GM21526 (cell line): ENCODE measurements around the gene HNRNPA0.
"Not testable (repeated sequence)": the region's sequence is repeated elsewhere in the genome, so short reads cannot be mapped to it uniquely, and the experiment has no call there.

ENCODE experiments used
- ATAC-seq: cut with Tn5 transposase; IDR thresholded peaks from one replicate; pipeline ENCODE4 v1.9.1; 2021; ENCODE audit warnings: moderate library complexity; ENCODE audit not compliant: unreplicated experiment, low FRiP score

HNRNPA0 gene

DNA sequence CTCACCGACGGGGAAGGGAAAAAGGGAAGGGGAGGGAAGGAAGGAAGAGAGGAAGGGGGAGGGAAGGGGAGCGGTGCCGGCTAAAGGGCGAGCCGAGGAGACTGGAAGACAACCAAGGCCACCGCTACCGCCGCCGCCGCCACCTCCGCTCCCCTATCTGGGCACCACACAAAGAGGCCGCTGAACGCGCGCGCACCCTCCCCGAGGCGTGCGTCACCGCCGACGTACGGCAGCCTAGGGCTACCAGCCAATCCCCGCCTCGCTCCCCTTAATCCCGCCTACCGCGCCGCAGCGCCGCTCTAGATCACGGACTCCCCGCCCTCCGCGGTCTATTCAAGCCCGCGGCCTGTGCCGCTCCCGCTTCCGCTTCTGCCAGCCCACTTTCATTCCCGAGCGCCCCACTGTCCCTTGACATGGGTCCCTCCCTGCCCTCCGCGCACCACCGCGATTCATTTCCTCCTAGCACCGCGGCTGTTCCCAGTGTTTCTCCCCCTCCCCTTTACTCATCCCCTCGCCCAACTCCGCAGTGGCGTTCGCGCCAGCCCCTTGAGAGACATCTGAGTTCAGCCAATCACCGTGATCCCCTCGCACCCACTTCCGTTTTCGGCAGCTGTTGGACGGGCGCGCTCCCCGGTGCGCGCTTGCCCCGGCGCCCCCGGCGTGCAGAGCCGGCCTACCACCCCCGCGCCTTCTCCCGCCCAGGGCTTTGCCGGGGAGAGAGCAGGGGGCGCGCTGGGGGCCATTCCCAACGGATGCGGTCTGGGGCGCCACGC lies at the start of gene HNRNPA0:
Gene HNRNPA0, minus strand, starts transcription at position 176 of the 773 bp plus-strand sequence. CDS start 297 bp downstream, outside the sequence.
- peak; percentile 71 for ATAC-seq

DNA sequence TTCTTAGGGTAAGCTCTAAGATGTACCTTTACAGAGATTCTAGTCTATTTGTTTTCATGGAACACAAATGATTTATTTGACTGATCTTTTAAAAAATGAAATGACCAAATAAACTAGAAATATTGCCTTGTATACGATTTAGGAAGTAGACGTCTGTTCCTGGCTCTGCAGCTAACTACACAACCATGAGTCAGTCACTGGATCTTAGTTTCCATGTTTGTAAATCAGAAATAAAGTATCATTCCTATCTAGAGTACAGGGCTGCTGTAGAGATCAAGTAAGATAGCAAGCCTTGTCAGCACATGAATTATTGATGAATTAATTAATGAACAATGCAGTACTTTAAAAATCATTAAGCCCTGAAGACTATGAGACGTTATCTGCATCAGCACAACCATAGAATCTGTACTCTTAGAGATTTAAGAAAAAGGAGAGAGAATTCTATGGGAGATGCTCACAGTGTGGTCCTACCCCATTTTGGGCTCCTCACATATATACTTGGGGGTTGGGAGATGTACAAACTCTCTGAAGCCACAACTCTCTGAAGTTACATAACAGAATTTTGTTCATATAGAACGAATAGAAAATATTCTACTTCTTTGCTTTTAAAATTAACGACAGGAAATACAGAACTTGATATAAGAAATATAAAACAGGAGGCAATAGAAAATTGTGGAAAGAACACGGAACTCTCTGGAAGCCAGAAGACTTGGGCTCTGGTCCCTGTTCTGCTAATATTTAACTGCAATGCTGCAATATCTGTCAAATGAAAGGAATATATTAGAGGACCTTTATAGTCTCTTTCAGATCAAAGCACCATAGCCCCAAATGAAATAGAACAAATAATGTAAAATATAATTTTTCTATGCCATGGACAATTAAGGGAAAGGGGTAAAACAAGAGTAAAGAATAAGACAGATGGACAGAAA lies 48.4 kb upstream of the HNRNPA0 start:
- no peak for ATAC-seq

DNA sequence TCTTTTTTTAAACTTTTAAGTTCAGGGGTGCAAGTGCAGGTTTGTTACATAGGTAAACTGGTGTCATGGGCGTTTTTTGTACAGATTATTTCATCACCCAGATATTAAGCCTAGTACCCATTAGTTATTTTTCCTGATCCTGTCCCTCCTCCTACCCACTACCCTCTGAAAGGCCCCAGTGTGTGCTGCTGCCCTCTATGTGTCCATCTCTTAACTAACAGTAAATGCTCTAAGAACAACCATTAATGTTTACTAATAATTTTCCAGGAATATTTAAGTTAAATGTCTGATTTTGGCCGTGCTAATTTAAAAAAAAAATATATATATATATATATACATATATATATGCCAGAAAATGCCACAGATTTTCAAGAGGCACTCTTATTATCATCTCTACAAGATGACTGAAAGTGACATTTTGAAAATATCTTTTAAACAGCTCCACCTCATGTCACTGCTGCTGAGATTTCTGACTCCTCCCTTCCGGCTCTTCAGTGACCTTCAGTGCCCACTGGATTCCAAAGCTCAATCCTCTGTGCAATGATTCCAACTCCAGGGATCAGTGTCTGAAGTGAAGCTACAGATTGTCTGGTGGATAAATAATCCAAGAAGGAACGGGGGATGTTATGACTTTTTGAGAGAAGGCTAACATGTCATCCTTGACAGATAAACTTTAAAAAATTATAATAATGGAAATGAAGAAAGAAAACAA lies 46.7 kb upstream of the HNRNPA0 start:
- no peak for ATAC-seq

GRCh38 chr5:137796279-137796678 lies 42.1 kb upstream of the HNRNPA0 start:
- ATAC-seq, result no peak

DNA sequence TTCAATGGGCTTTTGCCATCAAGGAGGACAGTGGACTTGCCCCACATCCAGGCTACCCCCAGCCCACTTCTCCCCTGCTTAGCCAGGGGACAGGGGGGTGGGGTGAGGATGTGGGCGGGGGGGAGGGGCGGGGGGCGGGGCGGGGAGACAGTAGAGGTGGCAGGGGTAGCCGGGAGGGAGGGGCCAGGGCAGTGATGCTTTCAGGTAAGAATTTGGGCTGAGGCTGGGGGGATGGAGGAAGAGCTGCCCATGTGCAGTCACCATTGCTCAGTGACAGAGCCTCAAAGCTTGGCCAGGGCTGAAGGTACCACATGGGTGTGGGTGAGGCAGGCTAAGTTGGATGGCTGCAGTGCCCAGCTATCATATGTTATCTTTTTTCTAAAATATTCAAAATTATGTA lies 40.7 kb upstream of the HNRNPA0 start:
- ATAC-seq, result no peak

DNA sequence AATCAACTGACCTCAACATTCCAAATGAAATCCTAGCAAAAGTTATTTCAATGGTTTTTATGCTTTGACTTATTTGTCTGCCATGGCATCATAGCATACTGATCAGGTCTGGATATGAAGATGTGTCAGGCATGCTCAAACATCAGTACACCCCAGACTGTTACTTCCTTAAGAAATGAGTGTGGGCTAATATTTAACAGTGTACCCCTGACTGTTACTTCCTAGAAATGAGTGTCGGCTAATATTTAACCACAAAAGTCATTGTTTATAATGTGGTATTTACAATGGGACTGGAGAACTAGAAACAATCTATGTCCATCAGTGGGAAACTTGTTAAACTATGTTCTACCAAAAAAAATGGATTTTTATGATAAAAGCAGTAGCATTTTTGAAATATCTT lies 38.1 kb upstream of the HNRNPA0 start:
- no peak for ATAC-seq

GRCh38 chr5:137791799-137792198 lies 37.6 kb upstream of the HNRNPA0 start:
- no peak for ATAC-seq

DNA sequence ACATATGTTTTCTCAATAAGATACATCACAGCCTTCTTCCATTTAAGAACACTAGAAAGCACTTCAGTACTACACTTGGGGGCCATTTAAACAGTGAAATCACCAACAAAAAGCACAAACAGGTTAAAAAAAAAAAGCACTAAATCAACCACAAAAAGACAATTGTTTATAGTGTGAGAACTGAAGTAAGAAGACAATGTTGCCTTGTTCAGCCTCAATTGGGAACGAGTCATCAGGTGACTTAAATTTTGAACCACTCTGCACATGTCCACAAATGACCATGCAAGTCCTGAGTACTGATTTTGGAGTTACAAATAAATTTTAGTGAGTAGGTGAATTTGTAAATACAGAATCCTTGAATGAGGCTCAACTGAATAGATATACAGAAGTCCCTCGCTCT lies 37.2 kb upstream of the HNRNPA0 start:
- ATAC-seq, result no peak

- not testable (repeated sequence) for ATAC-seq
Observed at GRCh38 chr5:137788560-137788959, 34.4 kb upstream of the HNRNPA0 start.

- no peak for ATAC-seq
Observed at GRCh38 chr5:137782984-137783536, 28.9 kb upstream of the HNRNPA0 start.

DNA sequence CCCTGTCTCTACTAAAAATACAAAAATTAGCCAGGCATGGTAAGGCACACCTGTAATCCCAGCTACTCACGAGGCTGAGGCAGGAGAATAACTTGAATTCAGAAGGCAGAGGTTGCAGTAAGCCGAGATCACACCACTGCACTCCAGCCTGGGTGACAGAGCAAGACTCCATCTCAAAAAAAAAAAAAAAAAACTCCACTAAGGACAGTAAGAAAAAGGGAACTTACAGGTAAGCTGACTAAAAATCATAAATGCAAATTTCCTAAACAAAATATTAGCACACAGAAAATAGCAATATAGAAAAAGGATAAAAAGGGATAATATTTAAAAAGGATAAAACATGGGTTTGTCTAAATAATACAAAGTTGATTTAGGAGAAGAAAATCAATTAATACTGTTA lies 27.9 kb upstream of the HNRNPA0 start:
- ATAC-seq, result no peak

DNA sequence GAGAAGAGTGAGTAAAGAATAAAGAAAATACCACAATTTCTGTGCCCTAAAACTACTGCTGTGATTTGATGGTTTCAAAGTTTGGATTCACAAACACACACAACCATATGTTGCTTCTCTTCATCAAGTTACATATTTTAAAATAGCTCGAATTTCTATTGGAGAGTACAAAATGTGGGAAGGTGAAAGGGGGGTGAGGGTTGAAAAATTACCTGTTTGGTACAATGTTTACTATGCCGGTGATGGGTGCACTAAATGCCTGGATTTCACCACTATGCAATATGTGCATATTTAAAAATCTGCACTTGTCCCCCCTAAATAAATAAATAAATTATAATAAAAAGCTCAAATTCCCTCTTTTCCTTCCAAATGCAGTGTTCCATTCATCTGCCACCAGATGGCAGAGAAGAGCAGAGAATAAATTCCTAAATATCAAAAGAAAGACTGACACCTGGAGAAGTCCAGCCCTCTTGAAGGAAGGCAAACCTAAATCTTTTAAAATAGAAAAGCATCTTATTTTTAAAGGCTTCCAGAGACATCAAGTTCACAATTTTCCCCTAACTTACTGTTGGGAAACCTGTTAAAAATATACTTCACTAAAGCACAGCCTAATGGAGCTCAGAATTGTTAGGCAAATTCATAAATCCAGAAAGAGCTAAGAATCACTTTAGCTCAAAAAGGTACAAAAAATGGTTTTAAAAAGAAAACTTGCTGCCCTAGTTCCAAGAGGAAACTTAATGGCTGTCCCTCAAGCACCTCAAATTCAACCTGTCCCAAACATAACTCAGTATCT lies 24.8 kb upstream of the HNRNPA0 start:
- no peak for ATAC-seq

DNA sequence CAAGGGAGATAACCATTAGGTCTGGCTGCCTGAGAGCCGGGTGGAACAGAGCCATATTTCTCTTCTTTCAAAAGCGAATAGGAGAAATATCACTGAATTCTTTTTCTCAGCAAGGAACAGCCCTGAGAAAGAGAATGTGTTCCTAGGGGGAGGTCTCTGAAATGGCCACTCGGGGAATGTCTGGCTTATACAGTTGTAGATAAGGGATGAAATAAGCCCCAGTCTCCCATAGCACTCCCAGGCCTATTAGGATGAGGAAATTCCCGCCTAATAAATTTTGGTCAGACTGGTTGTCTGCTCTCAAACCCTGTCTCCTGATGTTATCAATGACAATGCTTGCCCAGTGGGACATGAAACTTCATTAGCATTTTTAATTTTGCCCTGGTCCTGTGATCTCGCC lies 13.8 kb upstream of the HNRNPA0 start:
- ATAC-seq, result not testable (repeated sequence)

DNA sequence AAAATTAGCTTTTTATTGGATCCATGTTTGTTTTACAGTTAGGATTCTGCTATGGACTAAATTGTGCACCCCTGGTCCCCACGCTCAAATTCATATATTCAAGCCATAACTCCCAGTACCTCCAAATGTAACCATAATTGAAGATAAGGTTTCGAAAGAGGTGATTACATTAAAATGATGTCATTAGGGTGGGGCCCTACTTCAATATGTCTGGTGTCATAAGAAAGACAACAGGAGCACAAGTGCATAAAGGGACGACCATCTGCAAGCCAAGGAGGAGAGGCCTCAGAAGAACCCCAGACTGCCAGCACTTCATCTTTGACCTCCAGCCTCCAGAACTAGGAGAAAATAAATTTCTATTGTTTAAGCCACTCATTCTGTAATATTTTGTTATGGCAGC lies 7.4 kb upstream of the HNRNPA0 start:
- ATAC-seq, result no peak

DNA sequence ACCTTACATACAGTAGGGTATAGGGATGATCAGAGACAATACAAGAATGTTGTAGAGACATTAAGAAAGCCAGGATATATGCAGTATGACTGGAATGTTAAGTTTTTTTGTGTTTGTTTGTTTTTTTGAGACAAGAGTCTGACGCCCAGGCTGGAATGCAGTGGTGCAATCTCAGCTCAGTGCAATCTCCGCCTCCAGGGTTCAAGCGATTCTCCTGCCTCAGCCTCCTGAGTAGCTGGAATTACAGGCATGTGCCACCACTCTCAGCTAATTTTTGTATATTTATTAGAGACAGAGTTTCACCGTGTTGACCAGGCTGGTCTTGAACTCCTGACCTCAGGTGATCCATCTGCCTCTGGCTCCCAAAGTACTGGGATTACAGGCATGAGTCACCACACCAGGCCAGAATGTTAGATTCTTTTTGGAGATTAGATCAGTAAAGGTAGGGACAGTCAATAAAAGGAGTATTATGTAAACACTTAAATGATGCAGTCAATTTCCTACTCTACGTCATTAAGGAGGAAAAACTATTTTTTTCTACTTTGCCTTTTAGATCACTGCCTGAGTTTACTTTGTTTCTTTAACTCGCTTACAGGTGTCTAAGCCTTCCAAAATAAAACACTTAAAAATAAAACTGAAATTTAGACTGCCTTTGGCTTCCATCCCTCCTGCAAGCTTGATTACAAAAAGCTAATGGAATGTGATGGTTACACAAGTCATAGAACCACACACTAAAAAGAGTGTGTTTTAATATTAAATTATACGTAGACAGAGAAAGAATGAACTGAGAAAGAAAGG lies 6.8 kb upstream of the HNRNPA0 start:
- ATAC-seq, result no peak

DNA sequence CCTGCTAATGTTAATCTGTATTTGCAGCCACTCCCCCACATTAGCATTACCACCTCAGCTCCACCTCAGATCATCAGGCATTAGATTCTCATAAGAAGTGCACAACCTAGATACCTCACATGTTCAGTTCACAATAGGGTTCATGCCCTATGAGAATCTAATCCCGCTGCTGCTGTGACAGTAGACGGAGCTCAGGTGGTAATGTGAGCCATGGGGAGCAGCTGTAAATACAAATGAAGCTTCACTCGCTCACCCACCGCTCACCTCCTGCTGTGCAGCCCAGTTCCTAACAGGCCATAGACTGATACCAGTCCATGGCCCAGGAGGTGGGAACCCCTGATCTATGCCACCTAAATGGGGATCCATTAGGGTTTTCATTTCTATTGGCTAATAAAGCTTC lies 6.1 kb upstream of the HNRNPA0 start:
- ATAC-seq, result no peak

DNA sequence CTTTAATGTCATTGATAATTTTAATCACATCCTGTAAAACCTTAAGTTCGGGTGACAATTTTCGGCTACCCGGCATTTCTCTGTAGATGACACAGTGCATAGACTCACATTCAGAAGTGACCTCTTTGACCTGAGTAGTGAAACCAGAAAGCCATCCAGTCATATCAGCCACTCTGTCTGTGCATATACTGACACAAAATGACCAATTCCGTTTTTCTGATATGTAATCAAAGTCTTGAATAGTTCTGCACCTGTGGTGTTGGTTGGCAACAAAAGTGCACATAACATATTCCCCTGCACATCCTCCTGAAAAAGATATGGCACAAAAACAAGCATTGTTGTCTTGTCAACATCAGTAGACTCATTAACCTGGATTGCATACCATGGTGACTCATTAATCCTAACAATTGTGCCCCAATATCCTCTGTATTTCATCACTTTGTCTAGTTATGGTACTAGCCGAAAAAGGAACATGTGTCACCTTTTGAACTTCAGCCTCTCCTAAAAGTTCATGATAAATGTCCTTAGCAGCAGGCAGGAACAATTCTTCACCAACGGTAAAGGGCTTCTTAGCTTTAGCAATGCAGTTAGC lies 4.6 kb upstream of the HNRNPA0 start:
- peak; percentile 39 for ATAC-seq

DNA sequence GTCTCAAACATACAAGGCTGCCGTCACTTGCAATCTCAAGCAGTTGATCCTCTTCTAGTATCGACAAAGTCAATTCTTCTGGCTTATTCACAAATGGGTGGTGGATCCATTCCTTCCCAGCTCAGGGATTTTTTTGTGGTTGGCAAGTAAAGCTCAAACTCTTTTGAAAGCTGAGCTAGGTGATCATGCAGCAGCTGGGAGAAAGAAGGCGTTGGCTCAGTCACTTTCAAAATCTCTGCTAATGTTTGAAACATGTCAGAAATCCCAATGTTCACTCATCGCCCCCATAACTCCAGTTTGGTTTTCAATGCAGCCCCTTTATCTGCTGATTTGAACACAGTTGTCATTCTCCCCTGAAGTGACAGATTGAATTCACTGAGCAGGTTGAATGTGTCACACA lies 4.0 kb upstream of the HNRNPA0 start:
- ATAC-seq, result no peak

GRCh38 chr5:137757634-137758033 lies 3.5 kb upstream of the HNRNPA0 start:
- no peak for ATAC-seq
